ENCODE results near the gene HSPB2. TPM values are rescaled to one million over a fixed set of nuclear protein-coding genes. Genes with fewer than 3 reads are reported as not detected.

HSPB2 gene
- polyA plus RNA-seq, 6 donors from 2014 or later = not detected

DNA sequence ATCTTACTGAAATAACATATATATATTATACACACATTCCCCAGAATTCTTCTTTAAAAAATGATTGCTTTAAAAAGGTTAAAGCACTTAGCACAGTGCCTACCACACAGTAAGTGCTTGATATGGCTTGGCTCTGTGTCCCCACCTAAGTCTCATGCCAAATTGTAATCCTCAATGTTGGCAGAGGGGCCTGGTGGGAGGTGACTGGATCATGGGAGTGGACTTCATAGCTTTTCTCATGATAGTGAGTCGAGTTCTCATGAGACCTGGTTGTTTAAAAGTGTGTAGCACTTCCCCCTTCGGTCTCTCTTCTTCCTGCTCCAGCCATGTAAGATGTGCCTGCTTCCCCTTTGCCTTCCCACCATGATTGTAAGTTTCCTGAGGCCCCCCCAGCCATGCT lies 7.1 kb upstream of the HSPB2 start:
- ATAC-seq (ENCODE audit: low read depth in 2 of 2) (no peak), DNase-seq (no peak)
- no peak overlapping the region for H3K27ac Mint-ChIP-seq
- H3K27me3 Mint-ChIP-seq = peaks cover 45 to 47% (median 46%) of the 10 kb centered on the region in 3 donors
- H3K4me1 Mint-ChIP-seq = no peaks in the 10 kb centered on the region
- no peak overlapping the region for H3K4me3 Mint-ChIP-seq
- H3K36me3 Mint-ChIP-seq = peaks cover 6 to 7% of the 10 kb centered on the region in 2 donors
- peaks cover 2 to 14% (median 6%) of the 10 kb centered on the region in 7 donors for H3K9me3 Mint-ChIP-seq

DNA sequence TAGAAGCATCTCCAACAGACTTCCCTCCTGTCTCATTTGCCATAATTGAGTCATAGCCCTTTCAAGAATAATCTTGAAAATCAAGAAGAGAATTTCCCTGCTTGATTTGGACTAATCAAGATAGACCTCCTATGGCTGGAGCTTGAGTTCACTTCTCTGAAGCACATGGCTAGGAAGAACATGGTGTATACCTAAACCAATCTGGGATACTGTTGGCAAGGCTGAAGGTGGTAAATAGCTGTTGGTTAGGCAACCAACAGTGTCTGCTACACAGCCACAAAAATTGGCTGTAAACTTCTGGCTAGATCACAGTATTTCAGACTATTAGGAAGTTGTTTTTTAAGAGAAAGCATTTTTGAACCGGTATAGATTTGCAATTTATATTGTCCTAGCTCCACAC lies 5.9 kb upstream of the HSPB2 start:
- Mint-ChIP-seq H3K9me3 (peaks cover 2 to 14% (median 6%) of the 10 kb centered on the region in 7 donors), H3K4me3 (no peak overlapping the region), H3K27ac (no peak overlapping the region), H3K4me1 (no peaks in the 10 kb centered on the region), H3K27me3 (peaks cover 48 to 60% (median 52%) of the 10 kb centered on the region in 3 donors), H3K36me3 (peaks cover 6 to 7% of the 10 kb centered on the region in 2 donors)
- ATAC-seq (ENCODE audit: low read depth in 2 of 2) (no peak), DNase-seq (no peak)

DNA sequence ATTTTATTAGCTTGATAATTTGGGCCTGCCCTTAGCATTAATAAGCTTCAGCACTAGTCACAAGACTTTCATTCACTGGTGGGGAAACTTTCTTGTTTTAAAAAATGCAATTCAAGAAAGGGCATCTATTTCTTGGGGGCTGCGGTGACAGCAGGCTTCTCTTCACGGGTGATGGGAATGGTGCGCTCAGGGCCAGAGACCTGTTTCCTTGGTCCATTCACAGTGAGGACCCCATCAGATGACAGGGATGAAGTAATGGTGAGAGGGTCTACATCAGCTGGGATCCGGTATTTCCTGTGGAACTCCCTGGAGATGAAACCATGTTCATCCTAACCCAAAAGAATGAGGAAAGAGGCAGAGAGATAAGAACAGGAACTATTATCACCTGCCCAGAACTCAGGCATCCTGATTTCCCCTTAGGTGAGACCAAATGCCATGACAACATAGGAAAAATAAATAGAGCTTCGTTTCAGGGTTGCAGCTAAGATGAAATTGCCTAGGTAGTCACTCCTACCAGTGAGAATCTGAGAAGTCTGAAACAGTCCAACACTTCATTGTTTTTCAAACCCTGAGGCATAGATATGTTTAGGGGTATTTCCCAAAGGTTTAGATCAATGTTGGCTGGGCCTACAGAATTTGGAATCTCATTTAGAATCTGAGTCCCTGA lies 3.8 kb upstream of the HSPB2 start:
- H3K27ac Mint-ChIP-seq = no peak overlapping the region
- H3K4me1 Mint-ChIP-seq = peaks cover 0 to 5% (median 0%) of the 10 kb centered on the region in 3 donors
- ATAC-seq (ENCODE audit: low read depth in 2 of 2) (no peak), DNase-seq (no peak)
- peaks cover 2 to 14% (median 6%) of the 10 kb centered on the region in 7 donors for H3K9me3 Mint-ChIP-seq
- H3K27me3 Mint-ChIP-seq = peaks cover 52 to 74% (median 52%) of the 10 kb centered on the region in 3 donors
- H3K4me3 Mint-ChIP-seq = no peak overlapping the region
- H3K36me3 Mint-ChIP-seq = peaks cover 6 to 7% of the 10 kb centered on the region in 2 donors

DNA sequence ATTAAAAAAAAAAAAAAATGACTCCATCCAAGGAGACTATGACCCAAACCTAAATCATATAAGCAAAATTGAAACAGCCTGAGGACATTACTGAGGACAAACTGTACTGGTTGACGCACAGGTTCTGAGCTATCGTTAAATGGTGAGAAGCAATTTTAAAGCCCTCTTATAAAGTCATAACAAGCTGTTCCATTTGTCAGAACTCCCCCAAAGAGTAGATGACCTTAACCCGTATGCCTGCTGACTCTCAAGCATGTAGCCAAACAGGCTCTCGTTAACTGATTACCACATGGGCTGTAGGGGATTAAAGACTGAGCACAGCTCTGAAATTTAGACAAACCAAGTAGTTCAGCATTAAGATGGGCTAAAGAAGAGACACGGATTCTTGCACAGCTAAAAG lies 3.2 kb upstream of the HSPB2 start:
- DNase-seq = no peak
- Mint-ChIP-seq H3K4me3 (no peak overlapping the region), H3K4me1 (peaks cover 0 to 5% (median 0%) of the 10 kb centered on the region in 3 donors), H3K9me3 (peaks cover 2 to 14% (median 6%) of the 10 kb centered on the region in 7 donors), H3K36me3 (peaks cover 6 to 7% of the 10 kb centered on the region in 2 donors), H3K27me3 (peaks cover 58 to 79% (median 58%) of the 10 kb centered on the region in 3 donors), H3K27ac (no peak overlapping the region)
- ATAC-seq (ENCODE audit: low read depth in 2 of 2) = no peak

DNA sequence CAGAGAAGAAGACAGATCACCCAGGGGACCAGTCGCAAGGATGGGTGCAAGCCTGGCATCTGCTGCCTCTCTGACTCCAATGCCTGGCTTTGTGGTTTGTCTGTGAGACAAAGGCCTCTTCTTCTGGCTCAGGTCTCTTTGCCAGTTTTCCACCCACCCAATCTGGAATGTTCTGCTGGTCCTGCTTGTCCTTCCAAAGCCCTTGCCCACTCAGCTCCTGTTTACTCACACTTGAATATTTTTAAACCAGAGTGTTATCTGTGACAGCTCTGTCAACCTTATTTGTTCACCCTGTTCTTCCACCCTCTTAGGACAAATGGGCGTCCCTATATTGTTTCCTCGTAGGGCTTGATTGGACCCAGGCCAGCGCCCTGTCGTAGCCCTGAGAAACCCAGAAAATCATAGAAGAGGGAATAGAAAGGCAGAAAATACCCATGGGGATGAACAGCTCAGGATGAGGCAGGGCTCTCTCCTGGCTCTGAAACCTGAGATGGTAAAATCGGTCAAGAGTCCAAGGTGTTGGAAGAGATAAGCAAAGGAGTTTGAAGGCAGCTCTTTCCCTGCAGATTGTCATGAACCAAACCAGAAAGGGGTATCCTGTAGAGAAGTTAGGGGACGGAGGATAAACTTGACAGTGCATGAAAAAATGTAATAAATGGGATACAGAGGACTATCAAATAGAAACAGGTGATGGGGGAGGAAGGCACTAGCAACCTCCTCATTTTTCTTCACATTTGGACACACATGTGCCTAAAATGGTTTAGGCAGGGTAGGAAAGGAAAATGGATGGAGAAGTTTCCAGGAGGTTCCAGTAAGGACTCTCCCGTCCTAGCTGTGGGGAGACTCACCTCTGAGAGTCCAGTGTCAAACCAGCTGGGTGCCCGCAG lies 1.6 kb upstream of the HSPB2 start:
- Mint-ChIP-seq H3K27ac (peak overlapping the region in 1 of 6 donors; percentile 50), H3K4me3 (no peak overlapping the region), H3K9me3 (peaks cover 0 to under 1% (median 0%) of the 10 kb centered on the region in 7 donors), H3K4me1 (peaks cover 0 to 5% (median 0%) of the 10 kb centered on the region in 3 donors), H3K27me3 (peaks cover 65 to 80% (median 66%) of the 10 kb centered on the region in 3 donors), H3K36me3 (no peaks in the 10 kb centered on the region)
- ATAC-seq (ENCODE audit: low read depth in 2 of 2) = no peak
- DNase-seq = no peak

DNA sequence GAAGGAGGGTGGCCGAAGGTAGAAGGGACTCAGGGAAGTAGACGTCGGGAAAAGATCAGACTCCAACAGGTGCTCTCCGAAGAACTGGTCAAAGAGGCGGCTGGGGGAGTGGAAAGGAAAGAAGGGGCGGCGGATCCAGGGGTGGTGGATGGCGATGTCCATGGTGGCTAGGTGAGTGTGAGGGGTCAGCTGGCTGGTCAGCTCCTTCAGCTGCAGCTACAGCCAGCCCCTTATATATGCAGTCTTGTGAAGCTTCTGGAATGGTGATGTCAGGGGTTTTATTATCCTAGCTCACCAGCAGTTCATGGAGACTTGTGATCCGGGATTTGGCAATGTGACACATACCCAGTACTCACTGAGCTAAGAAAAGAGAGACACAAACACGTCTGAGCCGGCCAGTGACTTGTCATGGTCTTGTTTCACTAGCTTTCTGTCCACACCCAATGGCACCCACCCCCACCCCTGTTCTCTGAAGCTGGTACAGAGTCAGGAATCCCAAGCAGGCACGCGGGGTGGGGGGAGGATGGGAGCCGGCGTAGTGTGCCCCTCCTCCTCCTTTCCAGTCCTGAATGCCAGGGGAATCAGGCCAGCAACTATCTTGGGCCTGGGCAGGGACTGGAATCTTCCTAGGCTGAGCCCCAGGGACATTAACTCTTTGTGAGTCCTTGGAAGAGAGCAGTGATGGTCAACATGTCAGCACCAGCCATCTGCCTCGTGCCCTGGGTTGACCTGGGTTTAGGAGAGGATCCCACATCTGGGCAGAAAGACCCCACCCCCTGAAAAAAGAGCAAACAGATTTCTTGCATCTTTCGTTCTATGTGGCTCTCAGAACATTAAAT lies 752 bp upstream of the HSPB2 start, which contains the start of gene CRYAB:
TSS of gene CRYAB (minus strand) at position 208 of the 839 bp plus-strand sequence. CDS start at position 162, 46 bp downstream.
- Mint-ChIP-seq H3K27ac (peak within 1 kb of the TSS in 1 of 6 donors; percentile 50), H3K36me3 (no peaks in the 10 kb centered on the region), H3K27me3 (peaks cover 70 to 88% (median 74%) of the 10 kb centered on the region in 3 donors), H3K9me3 (peaks cover 0 to 3% (median 0%) of the 10 kb centered on the region in 7 donors), H3K4me1 (peaks cover 0 to 5% (median 0%) of the 10 kb centered on the region in 3 donors), H3K4me3 (no peak within 1 kb of the TSS)
- DNase-seq (no peak), ATAC-seq (ENCODE audit: low read depth in 2 of 2) (no peak)

DNA sequence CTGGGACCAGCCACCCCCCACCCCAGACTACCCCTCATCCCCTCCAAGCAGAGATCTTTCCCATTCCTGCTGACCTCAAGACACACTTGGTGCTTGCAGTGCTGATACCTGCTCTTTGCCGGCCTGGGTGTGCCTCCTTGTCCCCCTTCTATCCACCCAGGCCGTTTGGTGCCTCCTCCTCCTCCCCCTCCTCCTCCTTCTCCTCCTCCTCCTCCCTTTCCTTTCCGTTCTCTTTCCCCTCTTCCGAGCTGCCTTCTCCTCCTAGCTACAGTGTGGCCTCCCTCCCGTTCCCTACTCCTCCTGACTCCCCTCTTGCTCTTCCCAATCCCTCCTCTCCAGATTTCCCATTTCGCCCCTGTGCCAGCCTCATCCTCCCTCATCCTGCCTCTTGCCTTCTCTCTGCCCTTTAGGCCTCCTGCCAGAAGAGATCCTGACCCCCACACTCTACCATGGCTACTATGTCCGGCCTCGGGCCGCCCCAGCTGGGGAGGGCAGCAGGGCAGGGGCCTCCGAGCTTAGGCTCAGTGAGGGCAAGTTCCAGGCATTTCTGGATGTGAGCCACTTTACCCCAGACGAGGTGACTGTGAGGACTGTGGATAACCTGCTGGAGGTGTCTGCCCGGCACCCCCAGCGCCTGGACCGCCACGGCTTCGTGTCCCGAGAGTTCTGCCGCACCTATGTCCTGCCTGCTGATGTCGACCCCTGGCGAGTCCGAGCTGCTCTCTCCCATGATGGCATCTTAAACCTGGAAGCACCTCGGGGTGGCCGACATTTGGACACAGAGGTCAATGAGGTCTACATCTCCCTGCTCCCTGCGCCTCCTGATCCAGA lies 712 bp downstream of the HSPB2 start:
- Mint-ChIP-seq H3K36me3 (no peaks in the 10 kb centered on the region), H3K27me3 (peaks cover 70 to 89% (median 83%) of the 10 kb centered on the region in 3 donors), H3K27ac (no peak overlapping the region), H3K4me3 (peak overlapping the region in 1 of 8 donors; percentile 22), H3K4me1 (peaks cover 0 to 9% (median 0%) of the 10 kb centered on the region in 3 donors), H3K9me3 (peaks cover 0 to 3% (median 0%) of the 10 kb centered on the region in 7 donors)
- ATAC-seq (ENCODE audit: low read depth in 2 of 2) (no peak), DNase-seq (no peak)

DNA sequence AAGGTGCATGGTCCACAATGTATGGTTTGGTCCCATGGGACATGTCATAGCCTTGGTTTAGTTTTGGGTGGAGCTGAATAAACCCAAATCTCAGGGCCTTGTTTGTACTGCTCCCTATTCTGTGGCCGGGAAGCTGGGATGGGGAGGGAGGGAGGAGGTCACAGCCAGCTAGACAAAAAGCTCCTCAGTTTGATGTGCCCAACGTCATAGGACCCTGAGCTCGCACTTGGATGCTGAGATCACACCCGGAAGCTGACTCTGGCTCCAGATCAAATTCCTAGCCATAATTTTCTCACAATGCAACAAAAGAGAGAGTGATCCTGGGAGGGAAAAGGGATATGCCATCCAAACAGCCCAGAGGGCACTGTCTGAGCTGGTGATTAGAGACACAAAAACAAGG lies 1.5 kb downstream of the HSPB2 start:
- DNase-seq = no peak
- no peak overlapping the region for H3K27ac Mint-ChIP-seq
- peaks cover 0 to 9% (median 0%) of the 10 kb centered on the region in 3 donors for H3K4me1 Mint-ChIP-seq
- peak overlapping the region in 1 of 8 donors; percentile 22 for H3K4me3 Mint-ChIP-seq
- peaks cover 66 to 89% (median 75%) of the 10 kb centered on the region in 3 donors for H3K27me3 Mint-ChIP-seq
- H3K9me3 Mint-ChIP-seq = peaks cover 0 to 3% (median 0%) of the 10 kb centered on the region in 7 donors
- ATAC-seq (ENCODE audit: low read depth in 2 of 2) = no peak
- H3K36me3 Mint-ChIP-seq = no peaks in the 10 kb centered on the region

DNA sequence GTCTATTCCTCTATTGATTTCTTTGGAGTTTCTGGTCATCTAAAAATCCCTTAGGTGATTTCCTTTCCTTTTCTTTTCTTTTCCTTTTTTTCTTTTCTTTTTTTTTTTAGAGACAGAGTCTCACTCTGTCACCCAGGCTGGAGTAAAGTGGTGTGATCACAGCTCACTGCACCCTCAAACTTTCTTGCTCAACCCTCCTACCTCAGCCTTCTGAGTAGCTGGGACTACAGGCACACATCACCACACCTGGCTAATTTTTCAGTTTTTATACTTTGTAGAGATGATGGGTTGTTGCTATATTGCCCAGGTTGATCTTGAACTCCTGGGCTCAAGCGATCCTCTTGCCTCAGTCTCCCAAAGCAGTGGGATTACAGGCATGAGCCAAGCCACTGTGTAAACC lies 4.2 kb downstream of the HSPB2 start:
- Mint-ChIP-seq H3K4me3 (no peak overlapping the region), H3K36me3 (no peaks in the 10 kb centered on the region), H3K4me1 (peaks cover 0 to 9% (median 0%) of the 10 kb centered on the region in 3 donors), H3K9me3 (peaks cover 0 to 3% (median 0%) of the 10 kb centered on the region in 7 donors), H3K27ac (no peak overlapping the region), H3K27me3 (peaks cover 51 to 79% (median 57%) of the 10 kb centered on the region in 3 donors)
- DNase-seq (no peak), ATAC-seq (ENCODE audit: low read depth in 2 of 2) (no peak)

DNA sequence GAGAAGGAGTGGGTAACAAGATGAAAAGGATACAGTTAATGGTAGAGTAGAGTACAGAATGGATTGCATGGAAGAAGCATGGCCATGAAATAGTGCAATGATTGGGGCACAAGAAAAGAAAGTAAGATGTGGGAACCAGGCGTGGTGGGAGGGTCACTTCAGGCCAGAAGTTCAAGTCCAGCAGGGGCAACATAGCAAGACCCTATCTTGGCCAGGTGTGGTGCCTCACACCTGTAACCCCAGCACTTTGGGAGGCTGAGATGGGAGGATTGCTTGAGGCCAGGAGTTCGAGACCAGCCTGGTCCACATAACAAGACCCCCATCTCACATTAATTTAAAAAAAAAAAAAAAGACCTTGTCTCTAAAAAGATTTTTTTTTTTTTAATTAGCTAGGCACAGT lies 4.8 kb downstream of the HSPB2 start:
- H3K27ac Mint-ChIP-seq = no peak overlapping the region
- H3K4me3 Mint-ChIP-seq = no peak overlapping the region
- ATAC-seq (ENCODE audit: low read depth in 2 of 2) = no peak
- peaks cover 46 to 74% (median 51%) of the 10 kb centered on the region in 3 donors for H3K27me3 Mint-ChIP-seq
- DNase-seq = no peak
- peaks cover 0 to 9% (median 0%) of the 10 kb centered on the region in 3 donors for H3K4me1 Mint-ChIP-seq
- peaks cover 0 to 3% (median 0%) of the 10 kb centered on the region in 7 donors for H3K9me3 Mint-ChIP-seq
- no peaks in the 10 kb centered on the region for H3K36me3 Mint-ChIP-seq

DNA sequence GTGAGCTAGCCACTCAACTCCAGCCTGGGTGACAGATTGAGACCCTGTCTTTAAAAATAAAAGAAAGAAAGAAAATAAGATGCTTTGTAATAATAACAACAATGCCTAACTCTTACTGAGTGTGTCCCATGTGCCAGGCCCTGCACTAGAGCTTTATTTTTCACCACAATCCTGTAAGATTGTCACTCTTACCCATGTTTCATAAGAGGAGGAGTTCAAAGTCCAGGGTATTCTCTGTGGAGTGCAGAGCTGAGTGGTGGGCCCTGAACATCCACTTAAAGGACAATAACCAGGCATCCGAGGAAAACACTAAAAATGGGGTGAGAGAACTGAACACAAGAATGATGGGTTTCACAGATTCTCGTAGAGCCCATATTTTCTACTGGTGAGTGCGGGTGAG lies 5.3 kb downstream of the HSPB2 start:
- Mint-ChIP-seq H3K9me3 (peaks cover 0 to 3% (median 0%) of the 10 kb centered on the region in 7 donors), H3K36me3 (no peaks in the 10 kb centered on the region), H3K27ac (peak overlapping the region in 1 of 6 donors; percentile 6), H3K4me1 (peaks cover 0 to 9% (median 0%) of the 10 kb centered on the region in 3 donors), H3K4me3 (no peak overlapping the region), H3K27me3 (peaks cover 46 to 69% (median 48%) of the 10 kb centered on the region in 3 donors)
- ATAC-seq (ENCODE audit: low read depth in 2 of 2) (no peak), DNase-seq (no peak)

Measured in naive B cell (primary cell).